Spleen (tissue), 7 donors: ENCODE data around the gene DSG4.

Experiments
- POLR2A ChIP-seq, 3 donors: fragments of 450-650 bp; IDR thresholded peaks; one replicate each; pipeline ENCODE4 v1.5.1; 2017; ENCODE audit warnings: antibody characterized with exemption in 3 of 3, mild to moderate bottlenecking in 1 of 3
- TF ChIP-seq, protein P1 (sequence below), 11 experiments: fragments of 200-600 bp in 7 of 11; fragments of 450-650 bp in 4 of 11; sonication (generic) in 4 of 11; IDR thresholded peaks in 8 of 11; conservative IDR thresholded peaks in 3 of 11; 1 replicate in 7 of 11; 2 replicates in 4 of 11; pipeline versions ENCODE4 v1.4.0 to v1.8.0; 2016 to 2021; ENCODE audit warnings: antibody characterized with exemption in 11 of 11, inconsistent platforms in 4 of 11, mild to moderate bottlenecking in 1 of 11
- donor health status: DM: no; HTN: no; CAD: no; lungs with moderate emphysema.
- donor health status: DM: no; HTN: no; CAD: no.
- donor health status: DM: no; HTN: no; CAD: no.

DNA sequence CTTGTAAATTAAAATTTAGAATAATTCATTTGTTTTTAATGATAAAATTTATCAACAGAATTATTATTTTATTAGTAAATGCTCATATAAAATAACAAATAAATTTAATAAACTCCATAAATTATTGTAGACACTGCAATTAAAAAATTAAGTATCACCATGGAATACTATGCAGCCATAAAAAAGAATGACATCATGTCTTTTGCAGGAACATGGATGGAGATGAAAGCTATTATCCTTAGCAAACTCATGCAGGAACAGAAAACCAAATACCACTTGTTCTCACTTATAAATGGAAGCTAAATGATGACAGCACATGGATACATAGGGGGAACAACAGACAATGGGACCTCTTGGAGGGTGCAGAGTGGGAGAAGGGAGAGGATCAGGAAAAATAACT lies 41.3 kb downstream of the DSG4 start:
- TF ChIP-seq POLR2A (IDR thresholded peaks at IDR 0.05) = no peak
- TF ChIP-seq, protein P1, sequence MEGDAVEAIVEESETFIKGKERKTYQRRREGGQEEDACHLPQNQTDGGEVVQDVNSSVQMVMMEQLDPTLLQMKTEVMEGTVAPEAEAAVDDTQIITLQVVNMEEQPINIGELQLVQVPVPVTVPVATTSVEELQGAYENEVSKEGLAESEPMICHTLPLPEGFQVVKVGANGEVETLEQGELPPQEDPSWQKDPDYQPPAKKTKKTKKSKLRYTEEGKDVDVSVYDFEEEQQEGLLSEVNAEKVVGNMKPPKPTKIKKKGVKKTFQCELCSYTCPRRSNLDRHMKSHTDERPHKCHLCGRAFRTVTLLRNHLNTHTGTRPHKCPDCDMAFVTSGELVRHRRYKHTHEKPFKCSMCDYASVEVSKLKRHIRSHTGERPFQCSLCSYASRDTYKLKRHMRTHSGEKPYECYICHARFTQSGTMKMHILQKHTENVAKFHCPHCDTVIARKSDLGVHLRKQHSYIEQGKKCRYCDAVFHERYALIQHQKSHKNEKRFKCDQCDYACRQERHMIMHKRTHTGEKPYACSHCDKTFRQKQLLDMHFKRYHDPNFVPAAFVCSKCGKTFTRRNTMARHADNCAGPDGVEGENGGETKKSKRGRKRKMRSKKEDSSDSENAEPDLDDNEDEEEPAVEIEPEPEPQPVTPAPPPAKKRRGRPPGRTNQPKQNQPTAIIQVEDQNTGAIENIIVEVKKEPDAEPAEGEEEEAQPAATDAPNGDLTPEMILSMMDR (IDR thresholded peaks at IDR 0.05 in 8 of 11, conservative IDR thresholded peaks at IDR 0.05 in 3 of 11) = no peak
